Suprapubic skin (tissue), 4 donors: Measurements from ENCODE around the gene SSH3. TPM values are rescaled to one million over a fixed set of nuclear protein-coding genes. Genes with fewer than 3 reads are reported as not detected.

Source experiments
- DNase-seq, 2 donors: peaks; one replicate each; pipeline ENCODE4 v3.0.0-alpha.2; 2019; ENCODE audit warnings: low spot score in 2 of 2
- H3K27ac ChIP-seq: fragments of 200-600 bp; sonication (generic); one replicate; pipeline ENCODE4 v1.5.1; 2019
- H3K27me3 ChIP-seq: fragments of 200-600 bp; sonication (generic); one replicate; pipeline ENCODE4 v1.5.1; 2019
- H3K36me3 ChIP-seq: fragments of 200-600 bp; sonication (generic); one replicate; pipeline ENCODE4 v1.5.1; 2019
- H3K4me1 ChIP-seq: fragments of 200-600 bp; sonication (generic); one replicate; pipeline ENCODE4 v1.5.1; 2019
- H3K4me3 ChIP-seq: fragments of 200-600 bp; sonication (generic); one replicate; pipeline ENCODE4 v1.5.1; 2019; ENCODE audit warnings: mild to moderate bottlenecking
- H3K9me3 ChIP-seq: fragments of 200-600 bp; sonication (generic); one replicate; pipeline ENCODE4 v1.5.1; 2019
- CTCF ChIP-seq, 2 donors: fragments of 200-600 bp in 1 of 2; fragments of 450-650 bp in 1 of 2; sonication (generic) in 1 of 2; IDR thresholded peaks; one replicate each; pipeline ENCODE4 v1.5.1; 2016 to 2019; ENCODE audit warnings: antibody characterized with exemption in 2 of 2, mild to moderate bottlenecking in 1 of 2, moderate library complexity in 1 of 2
- EP300 ChIP-seq: sonication (generic); formaldehyde crosslinking; IDR thresholded peaks from one replicate; pipeline ENCODE4 v1.6.1; 2017; ENCODE audit warnings: antibody characterized with exemption
- POLR2A ChIP-seq, 2 donors: fragments of 450-650 bp; IDR thresholded peaks; one replicate each; pipeline ENCODE4 v1.6.1; 2017; ENCODE audit warnings: antibody characterized with exemption in 2 of 2, mild to moderate bottlenecking in 2 of 2, moderate library complexity in 2 of 2
- POLR2AphosphoS5 ChIP-seq, 3 donors: sonication (generic); formaldehyde crosslinking; IDR thresholded peaks; one replicate each; pipeline ENCODE4 v1.6.1; 2017; ENCODE audit warnings: antibody characterized with exemption in 3 of 3
- WGBS: methylation state at CpG from one replicate; pipeline ENCODE4 v1.1.5; 2018; 5-methylcytosine and 5-hydroxymethylcytosine counted together
- total RNA-seq, 4 donors: library from RNA; depleted of rRNA; stranded (reverse); fragments of >200 nt; gene quantifications; one replicate each; pipeline ENCODE4 v1.1.0, GENCODE V29; 2016

Gene SSH3
- total RNA-seq, 4 donors from 2014 or later, result 49.4 to 107 (median 63.9) TPM

- Histone ChIP-seq H3K27me3 (no peaks in the 10 kb centered on the region), H3K4me1 (peaks cover 100% of the 10 kb centered on the region), H3K36me3 (no peaks in the 10 kb centered on the region), H3K4me3 (no peak overlapping the region), H3K27ac (peak overlapping the region; percentile 63), H3K9me3 (no peaks in the 10 kb centered on the region)
- 69% methylated on average over 14 of the region's 23 CpGs for WGBS
- peak in 1 of 2 donors; percentile 67 for DNase-seq
- TF ChIP-seq EP300, result no peak
- no peak for TF ChIP-seq POLR2AphosphoS5 (IDR thresholded peaks at IDR 0.05)
These were observed 30.7 kb upstream of the SSH3 start for GRCh38 chr11:67272327-67273259.

GRCh38 chr11:67273260-67273990 is 29.9 kb upstream of the SSH3 start:
- H3K27me3 ChIP-seq, result no peaks in the 10 kb centered on the region
- 33% methylated on average over 12 of the region's 14 CpGs for WGBS
- H3K9me3 ChIP-seq, result no peaks in the 10 kb centered on the region
- peak in 1 of 2 donors; percentile 65 for DNase-seq
- H3K27ac ChIP-seq, result peak overlapping the region; percentile 21
- H3K4me1 ChIP-seq, result peaks cover 100% of the 10 kb centered on the region
- no peak overlapping the region for H3K4me3 ChIP-seq
- TF ChIP-seq CTCF (IDR thresholded peaks at IDR 0.05) (no peak), EP300 (no peak), POLR2AphosphoS5 (IDR thresholded peaks at IDR 0.05) (no peak), POLR2A (IDR thresholded peaks at IDR 0.05) (no peak)
- H3K36me3 ChIP-seq, result no peaks in the 10 kb centered on the region

DNA sequence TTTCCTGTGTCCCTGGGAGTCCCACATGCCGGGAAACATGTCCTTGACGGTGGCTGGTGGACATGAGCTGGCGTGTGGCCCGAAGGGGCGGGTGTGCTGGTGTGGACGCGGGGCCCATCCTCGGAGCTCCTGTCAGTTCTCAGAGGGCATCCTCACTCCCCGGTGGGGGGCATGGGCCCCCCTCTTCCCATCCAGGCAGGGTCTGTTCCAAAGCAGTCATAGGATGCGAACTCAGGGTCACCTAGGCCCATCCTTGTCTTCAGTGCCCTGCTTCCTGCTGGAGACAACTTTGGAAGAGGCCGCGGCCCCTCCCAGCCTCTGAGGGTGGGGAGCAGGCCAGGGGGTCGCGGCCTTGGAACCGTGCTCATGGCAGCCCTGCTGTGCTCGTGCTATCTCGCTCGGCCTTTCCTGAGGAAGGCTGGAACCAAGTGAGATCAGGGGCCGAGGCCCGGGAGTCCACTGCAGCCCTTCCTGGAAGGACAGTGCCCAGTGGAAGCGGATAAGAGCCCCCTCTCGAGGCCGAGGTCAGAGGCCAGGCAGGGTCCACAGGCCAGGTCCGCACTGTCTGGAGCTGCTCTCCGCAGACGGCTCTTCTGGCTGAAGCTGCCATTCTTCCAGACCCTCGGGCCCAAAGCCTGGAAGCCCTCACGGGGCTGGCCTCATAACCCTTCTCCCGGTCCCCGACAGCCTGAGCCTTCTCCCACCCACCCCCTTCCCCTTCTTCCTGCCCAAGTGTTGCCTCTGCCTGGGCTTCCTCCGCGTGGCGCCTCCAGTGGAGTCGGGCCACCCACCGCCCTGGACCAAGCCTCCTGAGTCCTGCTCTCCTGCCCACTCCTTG is 28.3 kb upstream of the SSH3 start:
- Histone ChIP-seq H3K36me3 (peaks cover 13% of the 10 kb centered on the region), H3K4me1 (peaks cover 94% of the 10 kb centered on the region), H3K27me3 (no peaks in the 10 kb centered on the region), H3K27ac (peak overlapping the region; percentile 91), H3K4me3 (no peak overlapping the region), H3K9me3 (no peaks in the 10 kb centered on the region)
- WGBS, result 65% methylated on average over 22 of the region's 35 CpGs
- TF ChIP-seq POLR2AphosphoS5 (IDR thresholded peaks at IDR 0.05), result no peak
- TF ChIP-seq POLR2A (IDR thresholded peaks at IDR 0.05), result no peak
- TF ChIP-seq EP300, result no peak
- no peak for TF ChIP-seq CTCF (IDR thresholded peaks at IDR 0.05)
- peak in 1 of 2 donors; percentile 66 for DNase-seq

DNA sequence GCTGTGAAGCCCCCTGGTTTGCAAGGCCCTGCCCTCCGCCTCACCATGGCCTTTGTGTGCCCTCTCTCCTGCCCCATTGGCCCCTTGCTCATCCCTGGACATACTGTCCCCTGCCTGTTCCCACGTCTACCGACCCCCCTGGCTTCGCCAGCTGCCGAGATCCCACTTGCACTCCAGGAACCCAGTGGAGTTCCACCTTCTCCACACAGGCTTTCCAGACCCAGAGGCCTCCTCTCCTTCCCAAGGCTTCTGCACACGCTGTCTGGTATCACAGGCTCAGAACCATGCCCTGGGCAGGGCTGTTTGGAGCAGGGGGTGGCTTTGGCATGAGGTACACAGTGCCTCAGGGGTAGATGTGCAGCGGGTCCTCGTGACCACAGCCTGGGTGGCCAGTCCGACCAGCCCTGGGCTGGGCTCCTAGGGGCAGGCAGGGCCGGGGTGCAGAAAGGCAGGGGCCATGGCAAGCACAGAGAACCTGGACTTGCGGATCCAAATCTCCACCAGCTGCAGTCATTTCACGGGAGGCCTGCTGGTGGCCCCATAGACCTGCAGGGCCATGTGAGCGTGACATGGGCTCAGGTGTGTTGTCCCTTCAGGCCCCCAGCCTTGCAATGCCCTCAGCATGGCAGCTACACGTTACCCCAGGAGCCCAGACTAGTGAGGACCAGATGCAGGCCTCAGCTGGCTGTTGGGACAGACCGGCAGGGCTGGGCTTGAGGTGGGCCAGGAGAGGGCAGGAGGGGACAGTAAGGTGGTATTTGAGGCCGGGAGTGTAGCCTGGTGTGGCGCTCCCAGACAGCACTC is 27.5 kb upstream of the SSH3 start:
- Histone ChIP-seq H3K36me3 (peaks cover 21% of the 10 kb centered on the region), H3K27ac (peak overlapping the region; percentile 91), H3K4me3 (no peak overlapping the region), H3K9me3 (no peaks in the 10 kb centered on the region), H3K27me3 (no peaks in the 10 kb centered on the region), H3K4me1 (peaks cover 85% of the 10 kb centered on the region)
- DNase-seq, result peak in 1 of 2 donors; percentile 57
- TF ChIP-seq POLR2AphosphoS5 (IDR thresholded peaks at IDR 0.05) (no peak), CTCF (IDR thresholded peaks at IDR 0.05) (no peak), EP300 (no peak), POLR2A (IDR thresholded peaks at IDR 0.05) (no peak)
- WGBS, result 83% methylated on average over 11 of the region's 17 CpGs
